SH-SY5Y (cell line): ENCODE data around the gene KIAA0930.

Experiments used
- GATA2 ChIP-seq: IDR thresholded peaks from 2 replicates; pipeline ENCODE4 v1.6.1; 2011; ENCODE audit warnings: mild to moderate bottlenecking, low read depth, low read length
- GATA3 ChIP-seq: IDR thresholded peaks from 2 replicates; pipeline ENCODE4 v1.6.1; 2011; ENCODE audit warnings: low read depth, mild to moderate bottlenecking, low read length, moderate library complexity

The KIAA0930 gene

DNA sequence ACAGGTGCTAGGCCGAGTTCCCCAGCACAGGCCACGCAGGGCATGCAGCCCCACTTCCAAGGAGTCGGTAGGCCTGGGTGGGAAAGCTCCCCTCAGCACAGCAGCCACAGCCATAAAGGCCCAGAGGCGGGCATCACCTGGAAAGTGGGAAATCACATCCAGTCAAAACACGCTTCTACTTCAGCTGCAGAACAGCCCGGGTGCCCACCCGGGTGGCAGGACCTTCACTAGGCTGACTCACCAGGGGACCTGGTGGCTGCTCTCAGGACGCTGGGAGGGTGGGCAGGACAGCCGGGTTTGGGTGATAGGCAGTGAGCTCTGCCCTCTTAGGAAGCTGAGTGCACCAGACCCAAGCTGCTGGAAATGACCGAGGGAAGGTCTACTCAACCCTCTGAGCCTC is 7.3 kb downstream of the KIAA0930 start:
- no peak for TF ChIP-seq GATA2
- no peak for TF ChIP-seq GATA3

- TF ChIP-seq GATA2 (no peak), GATA3 (no peak)
Observed at GRCh38 chr22:45231293-45231692, 9.4 kb downstream of the KIAA0930 start.

GRCh38 chr22:45230026-45230721 is 10.5 kb downstream of the KIAA0930 start:
- TF ChIP-seq GATA2 (no peak), GATA3 (no peak)

DNA sequence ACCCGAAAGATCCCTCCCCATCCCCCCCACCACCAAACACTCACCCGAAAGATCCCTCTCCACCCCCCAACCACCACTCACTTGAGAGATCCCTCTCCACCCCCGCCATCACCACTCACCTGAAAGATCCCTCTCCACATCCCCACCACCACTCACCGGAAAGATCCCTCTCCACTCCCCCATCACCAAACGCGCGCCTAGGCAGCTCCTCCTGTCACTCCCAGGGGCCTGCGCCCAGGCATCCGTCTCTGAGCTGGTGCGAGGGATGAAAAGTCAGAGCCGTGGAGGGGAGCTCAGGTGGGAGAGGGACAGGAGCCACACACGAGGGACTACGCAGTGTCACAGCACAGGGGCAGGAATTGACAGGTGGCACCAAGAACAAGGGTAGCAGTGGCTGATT is 11.5 kb downstream of the KIAA0930 start:
- TF ChIP-seq GATA2 (no peak), GATA3 (no peak)

DNA sequence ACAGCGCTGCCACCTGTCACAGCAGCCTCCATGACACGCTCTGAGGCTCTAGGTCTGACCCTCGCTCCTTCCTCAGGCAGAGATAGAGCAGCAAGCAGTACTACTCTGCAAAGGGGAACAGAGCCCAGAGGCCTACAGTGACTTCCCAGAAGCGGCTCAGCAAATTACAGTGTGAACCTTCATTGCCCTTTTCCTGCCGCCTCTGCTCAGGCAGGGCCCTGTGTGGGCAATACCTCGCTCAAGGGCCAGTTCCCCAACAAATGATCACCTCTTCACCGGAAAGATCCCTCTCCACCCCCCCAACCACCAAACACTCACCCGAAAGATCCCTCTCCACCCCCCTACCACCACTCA is 12.3 kb downstream of the KIAA0930 start:
- TF ChIP-seq GATA2 (no peak), GATA3 (no peak)

- TF ChIP-seq GATA3 = no peak
- no peak for TF ChIP-seq GATA2
Observed at GRCh38 chr22:45227645-45228400, 12.9 kb downstream of the KIAA0930 start.

DNA sequence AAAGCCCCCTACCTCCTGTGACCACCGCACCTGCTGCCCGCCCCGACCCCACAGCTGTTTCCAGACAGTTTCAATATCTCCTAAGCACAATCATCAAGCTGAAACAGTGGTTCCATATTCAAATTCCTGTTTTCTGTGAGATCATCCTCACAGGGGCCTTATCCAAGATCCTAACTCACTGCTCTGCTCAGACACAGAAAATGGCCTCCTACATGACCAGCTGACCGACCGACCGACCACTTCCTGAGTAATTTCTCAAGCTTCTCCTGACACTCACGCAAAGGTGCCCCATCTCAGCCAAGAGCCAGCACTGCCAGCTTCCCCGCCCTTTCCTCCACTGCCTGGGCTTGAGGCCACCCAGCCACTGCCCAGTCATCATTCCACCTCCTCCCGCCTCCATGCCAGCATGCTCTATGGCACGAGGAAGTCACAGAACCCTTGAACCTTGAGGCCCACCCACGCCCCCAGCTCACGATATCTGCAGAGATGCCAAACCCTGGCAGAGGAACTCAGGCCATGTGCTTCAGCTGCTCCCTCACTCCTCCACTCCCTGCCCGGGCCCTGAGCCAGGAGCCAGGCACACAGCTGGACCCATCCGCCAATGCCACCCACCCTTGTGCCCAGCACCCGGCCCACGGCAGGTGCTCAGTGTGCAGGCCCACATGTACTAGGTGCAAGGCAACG is 14.0 kb downstream of the KIAA0930 start:
- TF ChIP-seq GATA3 (no peak), GATA2 (no peak)

DNA sequence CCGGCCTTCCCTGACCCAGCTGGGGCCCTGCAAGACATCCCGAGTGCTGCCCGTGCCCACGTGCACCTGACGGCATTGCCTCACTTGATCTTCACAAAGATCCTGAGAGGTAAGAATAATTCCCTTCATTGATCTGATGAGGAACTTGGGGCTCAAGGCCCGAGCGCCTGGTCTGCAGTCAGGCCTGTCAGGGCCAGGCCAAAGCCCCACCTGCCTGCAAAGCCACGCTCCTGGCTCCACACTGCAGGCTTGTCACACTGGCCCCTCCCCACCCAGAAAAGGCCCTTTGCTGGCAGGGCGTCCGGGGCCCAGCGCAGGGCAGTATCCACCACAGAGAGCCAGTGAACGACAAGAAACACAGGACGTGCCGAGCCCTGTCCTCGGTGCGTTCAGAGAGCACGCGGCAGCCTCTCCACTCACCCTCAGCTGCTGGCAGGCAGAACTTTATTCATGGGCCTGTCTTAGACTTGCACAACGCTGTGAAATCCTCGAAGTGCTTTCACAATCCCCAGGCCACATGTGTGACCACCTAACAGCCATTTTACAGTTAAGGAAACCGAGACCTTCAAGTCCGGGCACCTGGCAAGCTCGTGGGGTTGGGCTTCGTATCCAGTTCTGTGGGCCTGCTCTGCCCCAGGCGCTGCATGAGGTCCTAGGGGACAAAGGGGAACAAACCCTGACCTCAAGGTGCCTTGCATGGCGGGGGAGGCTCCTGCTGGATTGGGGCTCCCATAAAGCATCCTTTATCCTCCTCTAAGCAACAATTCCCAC is 14.8 kb downstream of the KIAA0930 start:
- TF ChIP-seq GATA3 (no peak), GATA2 (no peak)

DNA sequence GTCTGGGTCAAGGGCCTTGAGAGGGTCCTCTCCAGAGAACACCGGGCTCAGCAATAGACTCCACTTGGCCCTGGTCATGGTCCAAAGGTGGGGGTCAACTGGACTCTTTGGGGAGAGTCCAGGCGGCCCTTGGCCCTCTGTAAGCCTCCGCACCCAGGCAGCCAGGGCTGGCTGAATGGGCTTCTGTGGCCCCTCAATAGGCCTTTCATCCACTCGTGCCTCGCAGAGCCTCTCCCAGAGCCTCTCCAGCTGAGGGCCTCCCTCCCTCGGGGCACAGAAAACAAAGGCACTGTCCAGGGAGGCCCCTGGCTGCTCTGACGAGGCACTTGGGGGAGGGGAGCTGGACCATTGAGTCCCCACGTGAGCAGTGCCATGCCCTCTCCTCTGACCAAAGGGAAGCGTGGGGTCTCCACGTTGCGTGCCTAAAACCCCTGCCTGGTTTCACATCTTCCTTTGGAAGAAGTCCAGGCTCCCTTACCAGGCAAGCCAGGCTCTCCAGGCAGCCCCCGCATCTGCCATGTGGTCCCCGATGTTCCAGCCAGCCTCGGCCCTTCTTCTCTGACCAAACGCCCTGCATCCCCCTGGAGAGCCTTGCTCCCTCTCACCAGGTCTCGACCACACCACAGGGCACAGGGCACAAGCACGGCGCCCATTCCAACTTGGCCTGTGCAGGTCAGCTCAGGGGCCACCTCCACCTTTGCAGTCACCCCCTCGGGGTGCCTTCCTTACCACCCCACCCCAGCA is 15.5 kb downstream of the KIAA0930 start:
- TF ChIP-seq GATA3 = no peak
- no peak for TF ChIP-seq GATA2

DNA sequence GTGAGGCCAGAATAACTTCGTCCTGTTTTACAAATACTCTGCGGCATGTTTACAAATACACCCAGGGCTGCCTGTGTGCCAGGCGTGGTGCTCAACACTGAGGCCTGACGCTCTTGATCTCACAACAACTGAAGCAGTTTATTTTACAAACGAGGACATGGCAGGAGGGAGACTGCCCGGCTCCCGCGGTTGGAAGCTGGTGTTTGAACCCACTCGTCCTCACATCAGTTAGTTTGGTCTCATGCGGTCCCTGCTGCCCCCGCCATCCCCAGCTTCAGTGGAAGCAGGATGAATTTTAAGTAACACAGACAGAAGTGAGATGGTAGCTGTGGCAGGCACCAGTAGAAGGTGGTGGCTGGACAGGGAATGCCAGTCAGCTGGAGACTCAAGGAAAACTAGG is 16.4 kb downstream of the KIAA0930 start:
- TF ChIP-seq GATA2 (no peak), GATA3 (no peak)

- TF ChIP-seq GATA2 (no peak), GATA3 (no peak)
Observed at GRCh38 chr22:45223304-45224117, 17.2 kb downstream of the KIAA0930 start.

DNA sequence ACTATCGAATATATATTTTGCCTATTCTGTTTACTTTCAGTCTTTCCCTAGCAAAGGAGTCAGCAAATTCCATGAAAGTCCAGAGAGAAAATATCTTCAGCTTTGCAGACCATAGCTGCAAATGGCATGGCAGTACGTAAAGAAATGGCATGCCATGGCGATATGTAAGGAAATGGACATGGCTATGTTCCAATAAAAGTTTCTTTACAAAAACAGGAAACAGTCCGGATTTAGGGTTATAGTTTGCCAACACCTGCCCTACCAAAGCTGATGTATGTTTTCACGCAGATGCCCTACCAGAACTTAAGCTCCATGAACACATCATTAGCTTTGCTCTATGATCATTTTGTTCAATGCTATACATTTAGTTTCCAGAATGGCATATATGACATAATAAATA is 19.5 kb downstream of the KIAA0930 start:
- no peak for TF ChIP-seq GATA3

GRCh38 chr22:45218976-45219375 is 21.7 kb downstream of the KIAA0930 start:
- TF ChIP-seq GATA3 (no peak), GATA2 (no peak)

- no peak for TF ChIP-seq GATA3
- TF ChIP-seq GATA2 = no peak
Observed at GRCh38 chr22:45217806-45218205, 22.9 kb downstream of the KIAA0930 start.
